Activated CD8-positive, alpha-beta T cell treated with anti-CD3 and anti-CD28 coated beads for 36 hours (primary cell): ENCODE data around the gene MYOZ1. TPM values are rescaled to one million over a fixed set of nuclear protein-coding genes. Genes with fewer than 3 reads are reported as not detected.

ENCODE experiments used
- ATAC-seq: fragments of 200-7000 bp; cut with Tn5 transposase; one replicate; pipeline ENCODE4 v1.10.0; 2021; ENCODE audit warnings: mild to moderate bottlenecking, moderate library complexity
- CTCF ChIA-PET: fragments of 350-600 bp; sonication (Branson Sonifier 250); formaldehyde crosslinking; loops from one replicate; lab custom pipeline; 2021; ENCODE audit warnings: antibody characterized with exemption; lab: Charles Lee
- POLR2A ChIA-PET: fragments of 350-600 bp; sonication (Branson Sonifier 250); formaldehyde crosslinking; loops from one replicate; lab custom pipeline; 2021; ENCODE audit warnings: antibody characterized with exemption; lab: Charles Lee
- DNase-seq: peaks from one replicate; pipeline ENCODE4 v3.0.0-alpha.2; 2020
- H3K27ac Mint-ChIP-seq: one replicate; pipeline ENCODE4 v1.8.0; 2021; ENCODE audit warnings: mild to moderate bottlenecking, mixed read lengths
- H3K27me3 Mint-ChIP-seq: one replicate; pipeline ENCODE4 v1.8.0; 2021; ENCODE audit warnings: mixed read lengths
- H3K36me3 Mint-ChIP-seq: one replicate; pipeline ENCODE4 v1.8.0; 2021; ENCODE audit warnings: low read depth, mixed read lengths
- H3K4me1 Mint-ChIP-seq: one replicate; pipeline ENCODE4 v1.8.0; 2021; ENCODE audit warnings: low read depth, mixed read lengths
- H3K4me3 Mint-ChIP-seq: one replicate; pipeline ENCODE4 v1.8.0; 2021; ENCODE audit warnings: mild to moderate bottlenecking, moderate library complexity, mixed read lengths
- H3K9me3 Mint-ChIP-seq: one replicate; pipeline ENCODE4 v1.8.0; 2021; ENCODE audit warnings: mixed read lengths
- CTCF ChIP-seq: fragments of 200-600 bp; IDR thresholded peaks from one replicate; pipeline ENCODE4 v1.8.0; 2022; ENCODE audit warnings: antibody characterized with exemption, mild to moderate bottlenecking
- intact Hi-C: fragments of 100-400 bp; cut with micrococcal nuclease; formaldehyde crosslinking; loops from one replicate; pipeline ENCODE4 v1.10.0; 2022
- total RNA-seq, 2 experiments: library from RNA; stranded (reverse); gene quantifications; one replicate each; pipeline ENCODE4 v1.2.3, GENCODE V29; 2021

MYOZ1 gene
- total RNA-seq, 2 experiments from 2014 or later: not detected

GRCh38 chr10:73647211-73647874 is 6.1 kb upstream of the MYOZ1 start:
- POLR2A ChIA-PET: interaction anchor here (0.7 to 1.0 kb wide), 2 partner anchors 62 to 118 kb away, joined by 3 read pairs; no protein-coding TSS in a partner anchor
- Mint-ChIP-seq H3K27me3 (peaks cover 3% of the 10 kb centered on the region), H3K9me3 (no peaks in the 10 kb centered on the region), H3K36me3 (no peaks in the 10 kb centered on the region), H3K4me1 (peaks cover 15% of the 10 kb centered on the region), H3K27ac (no peak overlapping the region), H3K4me3 (peak overlapping the region; percentile 58)
- intact Hi-C loops: no loop called here
- ATAC-seq: peak; percentile 31
- CTCF ChIA-PET: interaction anchor here (1.0 to 9.2 kb wide), 5 partner anchors 19 to 118 kb away, joined by 3 to 143 read pairs (median 3); no protein-coding TSS in a partner anchor
- DNase-seq: peak; percentile 24
- TF ChIP-seq CTCF: no peak

- no peaks in the 10 kb centered on the region for H3K9me3 Mint-ChIP-seq
- H3K27ac Mint-ChIP-seq: no peak overlapping the region
- peak overlapping the region; percentile 58 for H3K4me3 Mint-ChIP-seq
- ATAC-seq: no peak
- H3K36me3 Mint-ChIP-seq: no peaks in the 10 kb centered on the region
- intact Hi-C loops: no loop called here
- DNase-seq: no peak
- peaks cover 15% of the 10 kb centered on the region for H3K4me1 Mint-ChIP-seq
- TF ChIP-seq CTCF: no peak
- peaks cover 3% of the 10 kb centered on the region for H3K27me3 Mint-ChIP-seq
- CTCF ChIA-PET: interaction anchor here (1.0 to 9.2 kb wide), 3 partner anchors 95 to 117 kb away, joined by 3 to 143 read pairs (median 3); no protein-coding TSS in a partner anchor
- POLR2A ChIA-PET: interaction anchor here (0.7 kb wide), 1 partner anchor 62 kb away, joined by 3 read pairs; no protein-coding TSS in a partner anchor
These were observed 5.3 kb upstream of the MYOZ1 start for GRCh38 chr10:73646598-73647041.

GRCh38 chr10:73645251-73645650 is 4.0 kb upstream of the MYOZ1 start:
- no peak for DNase-seq
- intact Hi-C loops: no loop called here
- H3K4me3 Mint-ChIP-seq: no peak overlapping the region
- no peak for ATAC-seq
- no peak for TF ChIP-seq CTCF
- CTCF ChIA-PET: interaction anchor here (0.7 to 9.2 kb wide), 14 partner anchors 9 to 419 kb away, joined by 3 to 143 read pairs (median 4); no protein-coding TSS in a partner anchor
- POLR2A ChIA-PET: interaction anchor here (0.9 to 1.0 kb wide), 3 partner anchors 14 to 121 kb away, joined by 3 read pairs; no protein-coding TSS in a partner anchor
- H3K36me3 Mint-ChIP-seq: no peaks in the 10 kb centered on the region
- H3K9me3 Mint-ChIP-seq: no peaks in the 10 kb centered on the region
- peaks cover 3% of the 10 kb centered on the region for H3K27me3 Mint-ChIP-seq
- H3K27ac Mint-ChIP-seq: no peak overlapping the region
- peaks cover 15% of the 10 kb centered on the region for H3K4me1 Mint-ChIP-seq

- CTCF ChIA-PET: interaction anchor here (0.7 to 9.2 kb wide), 22 partner anchors 9 to 391 kb away, joined by 3 to 143 read pairs (median 5); no protein-coding TSS in a partner anchor
- intact Hi-C loops: loop anchor here (1.0 kb wide), 1 partner anchor 115 kb away; no protein-coding TSS in a partner anchor
- Mint-ChIP-seq H3K27ac (no peak overlapping the region), H3K4me3 (no peak overlapping the region), H3K9me3 (no peaks in the 10 kb centered on the region), H3K36me3 (no peaks in the 10 kb centered on the region), H3K27me3 (peaks cover 3% of the 10 kb centered on the region), H3K4me1 (peaks cover 15% of the 10 kb centered on the region)
- ATAC-seq: no peak
- POLR2A ChIA-PET: interaction anchor here (0.5 to 1.0 kb wide), 3 partner anchors 68 to 121 kb away, joined by 3 read pairs; no protein-coding TSS in a partner anchor
- DNase-seq: no peak
- no peak for TF ChIP-seq CTCF
These were observed 3.5 kb upstream of the MYOZ1 start for GRCh38 chr10:73644767-73645166.
